Transverse colon (tissue), 4 donors: ENCODE results near the gene TXNDC8. TPM values are rescaled to one million over a fixed set of nuclear protein-coding genes. Genes with fewer than 3 reads are reported as not detected.

Experiments
- DNase-seq: peaks from one replicate; pipeline ENCODE4 v3.0.0-alpha.2; 2019
- H3K27ac ChIP-seq, 4 donors: fragments of 200-600 bp; sonication (generic); 2 replicates each; pipeline ENCODE4 v1.5.1; 2016 to 2018; ENCODE audit warnings: inconsistent platforms in 4 of 4
- H3K27me3 ChIP-seq: fragments of 200-600 bp; sonication (generic); 2 replicates; pipeline ENCODE4 v1.5.1; 2017; ENCODE audit warnings: inconsistent platforms
- H3K36me3 ChIP-seq, 4 donors: fragments of 200-600 bp; sonication (generic); 2 replicates each; pipeline ENCODE4 v1.5.1; 2017 to 2019; ENCODE audit warnings: inconsistent platforms in 4 of 4
- H3K4me1 ChIP-seq, 4 donors: fragments of 200-600 bp; sonication (generic); 2 replicates each; pipeline ENCODE4 v1.5.1; 2017 to 2020; ENCODE audit warnings: inconsistent platforms in 4 of 4
- H3K4me3 ChIP-seq, 4 donors: fragments of 200-600 bp; sonication (generic); 1 replicate in 1 of 4; 2 replicates in 3 of 4; pipeline versions ENCODE4 v1.5.1 to v1.6.1; 2017 to 2019; ENCODE audit warnings: inconsistent platforms in 4 of 4
- H3K9me3 ChIP-seq, 2 donors: fragments of 200-600 bp; sonication (generic); 2 replicates each; pipeline ENCODE4 v1.5.1; 2017 to 2019; ENCODE audit warnings: inconsistent platforms in 2 of 2
- EP300 ChIP-seq: sonication (generic); formaldehyde crosslinking; IDR thresholded peaks from one replicate; pipeline ENCODE4 v1.6.1; 2017; ENCODE audit warnings: antibody characterized with exemption, low read depth
- POLR2A ChIP-seq: fragments of 450-650 bp; IDR thresholded peaks from one replicate; pipeline ENCODE4 v1.6.1; 2016; ENCODE audit warnings: antibody characterized with exemption, mild to moderate bottlenecking, moderate library complexity
- POLR2AphosphoS5 ChIP-seq, 3 donors: sonication (generic); formaldehyde crosslinking; IDR thresholded peaks; one replicate each; pipeline ENCODE4 v1.6.1; 2016; ENCODE audit warnings: antibody characterized with exemption in 3 of 3
- WGBS, 2 donors: methylation state at CpG; one replicate each; pipeline ENCODE4 v1.1.5; 2018; ENCODE audit warnings: low coverage in 1 of 2; 5-methylcytosine and 5-hydroxymethylcytosine counted together
- in situ Hi-C, 4 donors: fragments of 200-750 bp; cut with MboI; loops; one replicate each; pipeline versions ENCODE4 v1.15.0 to v1.15.1; 2017; ENCODE audit warnings: low sequenced_read_pairs in 3 of 4, low pct_ligation_motif_present in 1 of 4, low pct_unique_long_range_greater_than_20kb in 1 of 4
- intact Hi-C: fragments of 100-400 bp; cut with DNase I; formaldehyde crosslinking; loops from one replicate; pipeline ENCODE4 v1.15.1; 2023; ENCODE audit warnings: low total_unique reads
- total RNA-seq, 4 donors: library from RNA; depleted of rRNA; stranded (reverse); fragments of >200 nt; gene quantifications; one replicate each; pipeline ENCODE4 v1.1.0, GENCODE V29; 2016
- TF ChIP-seq, protein P1 (sequence below), 5 experiments: fragments of 200-600 bp in 3 of 5; fragments of 450-650 bp in 2 of 5; sonication (generic) in 3 of 5; IDR thresholded peaks; 1 replicate in 2 of 5; 2 replicates in 3 of 5; pipeline ENCODE4 v1.5.1; 2016 to 2017; ENCODE audit warnings: antibody characterized with exemption in 5 of 5, inconsistent platforms in 3 of 5, mild to moderate bottlenecking in 2 of 5, moderate library complexity in 1 of 5

TXNDC8 gene
- total RNA-seq, 4 donors from 2014 or later: not detected

DNA sequence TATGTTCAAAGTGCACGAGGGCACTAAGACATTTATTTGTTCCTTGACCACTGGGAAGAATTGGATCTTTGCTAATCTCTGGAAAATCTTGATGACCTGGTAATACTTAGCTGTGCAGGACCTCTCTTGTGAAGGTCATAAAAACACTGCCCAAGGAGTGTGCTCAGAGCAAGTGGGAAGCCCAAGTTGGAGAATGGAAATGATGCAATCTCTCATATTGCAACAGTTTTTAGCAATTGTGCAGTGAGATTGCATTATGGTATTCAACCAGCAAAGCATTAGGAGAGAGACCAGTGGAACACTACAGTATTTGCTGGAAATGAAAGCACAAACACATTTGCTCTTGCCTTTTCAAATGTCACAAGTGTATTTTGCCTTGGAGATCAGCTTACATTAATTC is 34.5 kb downstream of the TXNDC8 start:
- peaks cover 0 to 5% (median 0%) of the 10 kb centered on the region in 4 donors for H3K4me1 ChIP-seq
- TF ChIP-seq POLR2A (no peak), EP300 (no peak)
- TF ChIP-seq, protein P1, sequence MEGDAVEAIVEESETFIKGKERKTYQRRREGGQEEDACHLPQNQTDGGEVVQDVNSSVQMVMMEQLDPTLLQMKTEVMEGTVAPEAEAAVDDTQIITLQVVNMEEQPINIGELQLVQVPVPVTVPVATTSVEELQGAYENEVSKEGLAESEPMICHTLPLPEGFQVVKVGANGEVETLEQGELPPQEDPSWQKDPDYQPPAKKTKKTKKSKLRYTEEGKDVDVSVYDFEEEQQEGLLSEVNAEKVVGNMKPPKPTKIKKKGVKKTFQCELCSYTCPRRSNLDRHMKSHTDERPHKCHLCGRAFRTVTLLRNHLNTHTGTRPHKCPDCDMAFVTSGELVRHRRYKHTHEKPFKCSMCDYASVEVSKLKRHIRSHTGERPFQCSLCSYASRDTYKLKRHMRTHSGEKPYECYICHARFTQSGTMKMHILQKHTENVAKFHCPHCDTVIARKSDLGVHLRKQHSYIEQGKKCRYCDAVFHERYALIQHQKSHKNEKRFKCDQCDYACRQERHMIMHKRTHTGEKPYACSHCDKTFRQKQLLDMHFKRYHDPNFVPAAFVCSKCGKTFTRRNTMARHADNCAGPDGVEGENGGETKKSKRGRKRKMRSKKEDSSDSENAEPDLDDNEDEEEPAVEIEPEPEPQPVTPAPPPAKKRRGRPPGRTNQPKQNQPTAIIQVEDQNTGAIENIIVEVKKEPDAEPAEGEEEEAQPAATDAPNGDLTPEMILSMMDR (IDR thresholded peaks at IDR 0.05): no peak
- intact Hi-C loops: no loop called here
- no peak for DNase-seq
- H3K27me3 ChIP-seq: no peaks in the 10 kb centered on the region
- WGBS, 2 donors: 80% methylated on average over 1 of the region's 1 CpG; no CpG with 5 or more reads in 1 of the 2 donors
- H3K4me3 ChIP-seq: no peak overlapping the region
- H3K9me3 ChIP-seq: no peaks in the 10 kb centered on the region
- no peak overlapping the region for H3K27ac ChIP-seq
- in situ Hi-C loops: no loop called here
- no peaks in the 10 kb centered on the region for H3K36me3 ChIP-seq

DNA sequence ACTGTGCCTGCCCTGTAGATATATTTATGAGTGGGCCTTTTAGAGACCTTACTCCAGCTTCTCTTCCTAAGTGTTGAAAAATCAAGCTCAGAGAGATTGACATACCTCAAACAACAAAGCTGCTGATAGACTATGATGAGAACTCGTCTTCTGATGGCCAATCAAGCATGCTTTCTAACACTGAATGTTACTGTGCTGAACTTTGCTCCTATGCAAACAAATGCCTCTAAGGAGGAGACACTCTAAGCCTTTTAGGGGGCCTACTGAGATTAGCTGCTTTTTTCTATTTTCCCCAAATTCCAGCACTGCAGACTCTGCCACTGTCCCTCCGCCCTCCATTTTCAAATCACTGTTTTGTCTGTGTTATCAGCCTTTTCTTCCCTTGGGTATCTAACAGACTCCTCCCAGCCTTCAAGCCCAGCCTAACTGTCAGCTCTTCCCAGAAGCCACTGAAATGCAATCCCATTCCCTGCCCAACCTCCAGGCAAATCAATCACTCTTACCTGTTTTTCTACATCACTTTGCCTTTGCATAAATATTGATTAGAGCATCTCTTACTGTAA is 39.5 kb downstream of the TXNDC8 start:
- no peak overlapping the region for H3K4me3 ChIP-seq
- no peaks in the 10 kb centered on the region for H3K36me3 ChIP-seq
- in situ Hi-C loops: no loop called here
- 45 to 72% methylated on average over 2 of the region's 2 CpGs for WGBS, 2 donors
- no peak overlapping the region for H3K27ac ChIP-seq
- H3K9me3 ChIP-seq: no peaks in the 10 kb centered on the region
- peaks cover 0 to 4% (median 0%) of the 10 kb centered on the region in 4 donors for H3K4me1 ChIP-seq
- TF ChIP-seq EP300 (no peak), POLR2A (no peak), POLR2AphosphoS5 (IDR thresholded peaks at IDR 0.05) (no peak)
- TF ChIP-seq, protein P1 (IDR thresholded peaks at IDR 0.05): no peak
- intact Hi-C loops: no loop called here
- H3K27me3 ChIP-seq: no peaks in the 10 kb centered on the region
- DNase-seq: no peak

DNA sequence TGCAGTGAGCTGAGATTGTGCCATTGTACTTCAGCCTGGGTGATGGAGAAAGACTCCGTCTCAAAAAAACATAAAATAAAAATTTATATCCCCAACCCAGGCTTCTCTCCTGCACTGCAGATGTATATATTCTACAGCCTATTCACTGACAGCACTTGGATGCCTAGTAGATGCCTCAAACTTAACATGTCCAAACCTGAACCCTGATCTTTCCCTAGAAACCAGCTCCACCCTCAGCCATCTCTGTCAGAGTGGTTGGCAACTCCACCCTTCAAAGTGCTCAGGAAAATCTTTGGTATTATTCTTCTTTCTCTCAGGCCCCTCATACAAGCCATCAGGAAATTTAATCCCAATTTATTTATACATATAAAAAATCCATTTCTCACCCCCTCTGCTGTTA is 44.4 kb downstream of the TXNDC8 start:
- Histone ChIP-seq H3K9me3 (no peaks in the 10 kb centered on the region), H3K4me3 (no peak overlapping the region), H3K27ac (no peak overlapping the region), H3K36me3 (no peaks in the 10 kb centered on the region), H3K4me1 (peaks cover 0 to 4% (median 0%) of the 10 kb centered on the region in 4 donors), H3K27me3 (no peaks in the 10 kb centered on the region)
- 86 to 100% methylated on average over 1 of the region's 1 CpG for WGBS, 2 donors
- intact Hi-C loops (no loop called here), in situ Hi-C loops (no loop called here)
- no peak for DNase-seq
- TF ChIP-seq POLR2A (no peak), POLR2AphosphoS5 (IDR thresholded peaks at IDR 0.05) (no peak), EP300 (no peak)

DNA sequence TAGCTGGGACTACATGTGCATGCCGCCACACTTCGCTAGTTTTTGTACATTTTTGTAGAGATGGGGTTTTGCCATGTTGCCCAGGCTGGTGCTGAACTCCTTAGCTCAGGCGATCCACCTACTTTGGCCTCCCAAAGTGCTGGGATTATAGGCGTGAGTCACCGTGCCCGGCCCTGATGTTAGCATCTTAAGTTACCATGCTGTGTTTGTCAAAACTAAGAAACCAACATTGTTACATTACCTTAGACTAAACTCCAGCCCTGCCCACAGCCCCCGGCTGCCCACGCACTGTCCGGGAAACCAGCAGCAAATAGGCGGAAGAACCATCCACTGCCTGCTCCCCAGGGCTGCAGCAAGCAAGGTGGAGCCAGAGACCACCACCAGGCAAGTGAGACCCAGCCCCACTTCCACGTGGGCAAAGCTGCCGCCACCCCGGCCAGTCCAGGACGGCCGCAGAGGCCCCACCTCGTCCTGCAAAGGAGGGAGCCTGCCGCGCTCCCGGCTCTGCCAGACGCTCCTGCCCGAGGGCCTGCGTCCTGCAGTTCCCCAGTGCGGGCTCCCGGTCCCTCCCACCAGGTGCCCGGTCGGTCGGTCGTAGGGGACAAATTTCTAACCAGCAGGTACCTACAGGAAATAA is 45.6 kb downstream of the TXNDC8 start:
- Histone ChIP-seq H3K27me3 (no peaks in the 10 kb centered on the region), H3K36me3 (no peaks in the 10 kb centered on the region), H3K27ac (no peak overlapping the region), H3K9me3 (no peaks in the 10 kb centered on the region), H3K4me3 (no peak overlapping the region), H3K4me1 (no peaks in the 10 kb centered on the region)
- DNase-seq: no peak
- in situ Hi-C loops: no loop called here
- TF ChIP-seq POLR2A (no peak), EP300 (no peak), POLR2AphosphoS5 (IDR thresholded peaks at IDR 0.05) (no peak)
- TF ChIP-seq, protein P1 (IDR thresholded peaks at IDR 0.05): no peak
- intact Hi-C loops: no loop called here
- WGBS, 2 donors: 91 to 96% methylated on average over 5 to 28 of the region's 28 CpGs
